DMS153 (cell line): ENCODE measurements around the gene WLS.
"Not testable (repeated sequence)": the region's sequence is repeated elsewhere in the genome, so short reads cannot be mapped to it uniquely, and the experiment has no call there.

Experiments used
- DNase-seq: peaks from one replicate; lab custom pipeline; 2025; lab: John Stamatoyannopoulos, UW

Gene WLS

DNA sequence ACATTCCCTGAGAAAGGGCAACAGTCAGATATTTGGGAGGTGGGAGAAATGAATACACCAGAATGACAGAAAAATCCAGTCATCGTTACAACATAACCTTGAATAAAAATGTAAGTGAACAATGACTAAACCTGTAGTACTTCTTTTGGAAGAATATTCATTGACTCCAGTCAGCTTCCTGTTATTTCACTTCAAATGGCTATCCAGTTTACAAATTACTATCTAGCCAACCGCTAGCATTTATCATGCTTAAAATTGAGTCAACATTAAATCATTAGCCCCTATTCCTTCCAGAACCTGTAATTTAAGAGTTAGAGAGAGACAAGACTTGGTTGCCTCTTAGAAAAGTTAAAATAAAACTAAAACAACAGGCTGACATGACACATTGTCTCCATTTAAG lies 33.6 kb downstream of the WLS start:
- DNase-seq, result no peak

DNA sequence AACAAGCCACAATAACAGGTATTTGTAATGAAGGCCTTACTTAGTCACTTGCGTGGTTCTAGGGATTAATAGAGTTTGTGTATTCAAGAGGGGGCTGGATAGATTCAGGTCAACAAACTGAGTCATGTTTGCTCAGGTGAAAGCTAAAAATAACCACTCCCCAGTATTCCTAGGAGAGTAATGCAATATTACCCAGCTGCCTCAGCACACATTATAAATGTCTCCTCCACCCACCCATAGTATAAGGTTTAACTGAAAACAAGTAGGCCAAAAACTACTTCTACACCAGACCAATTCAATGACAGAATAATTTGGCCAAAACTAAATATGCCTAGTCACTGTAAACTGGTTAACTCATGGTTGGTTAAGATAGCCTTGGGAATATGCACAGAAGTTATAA lies 34.4 kb downstream of the WLS start:
- peak; percentile 85 for DNase-seq

DNA sequence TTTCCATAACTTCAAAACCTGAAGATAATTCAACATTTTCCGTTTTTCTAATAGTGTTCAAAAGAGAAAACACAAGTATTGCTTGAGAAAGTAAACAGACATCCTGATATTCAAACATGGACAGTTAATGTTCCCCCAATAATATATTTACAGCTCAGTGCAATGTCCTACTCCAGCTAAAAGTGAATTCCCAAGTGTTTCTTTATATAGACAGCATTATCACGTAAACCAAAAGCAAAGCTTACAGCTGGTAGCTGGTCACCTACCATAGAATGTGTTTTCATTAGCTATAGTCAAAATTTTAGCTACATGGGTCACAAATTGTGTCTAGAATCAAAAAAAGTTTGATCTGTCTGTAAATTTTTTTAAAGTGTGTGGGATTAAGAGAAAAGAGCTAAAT lies 34.9 kb downstream of the WLS start:
- no peak for DNase-seq

DNA sequence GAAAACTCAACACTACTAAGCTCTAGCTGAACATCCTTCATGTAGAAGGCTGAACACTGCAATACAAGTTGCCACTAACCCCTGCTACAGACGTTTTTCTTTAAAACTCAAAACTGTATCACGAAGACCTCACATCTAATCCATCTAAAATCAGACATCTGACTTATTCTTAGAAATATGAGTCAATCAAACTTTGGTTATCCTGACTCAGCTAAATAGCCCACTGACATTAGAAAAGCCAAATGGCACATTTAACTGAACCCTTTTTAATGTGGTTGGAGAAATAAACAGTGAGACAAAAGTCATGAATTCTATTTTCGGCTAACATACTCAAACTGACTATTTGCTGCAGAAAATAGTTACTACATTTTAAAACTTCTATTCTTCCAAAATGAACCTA lies 35.6 kb downstream of the WLS start:
- DNase-seq, result no peak

DNA sequence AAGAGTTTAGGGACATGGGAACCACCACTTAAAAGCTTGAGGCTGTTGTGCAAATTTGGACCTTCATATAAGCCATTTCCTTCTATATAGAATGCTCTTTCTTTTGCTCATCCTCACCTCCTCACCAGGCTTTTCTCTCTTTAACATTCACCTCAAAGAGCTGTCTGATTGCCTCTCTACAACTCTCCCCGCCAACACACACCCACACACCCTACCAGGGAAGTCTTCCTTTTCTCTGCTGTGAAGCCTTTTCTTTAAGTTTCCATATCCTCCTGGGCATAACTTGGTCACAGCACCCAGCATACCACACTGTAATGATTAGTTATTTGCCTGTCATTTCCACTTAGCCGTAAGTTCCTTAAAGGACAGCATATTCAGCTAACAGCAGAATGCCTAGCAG lies 40.6 kb downstream of the WLS start:
- no peak for DNase-seq

DNA sequence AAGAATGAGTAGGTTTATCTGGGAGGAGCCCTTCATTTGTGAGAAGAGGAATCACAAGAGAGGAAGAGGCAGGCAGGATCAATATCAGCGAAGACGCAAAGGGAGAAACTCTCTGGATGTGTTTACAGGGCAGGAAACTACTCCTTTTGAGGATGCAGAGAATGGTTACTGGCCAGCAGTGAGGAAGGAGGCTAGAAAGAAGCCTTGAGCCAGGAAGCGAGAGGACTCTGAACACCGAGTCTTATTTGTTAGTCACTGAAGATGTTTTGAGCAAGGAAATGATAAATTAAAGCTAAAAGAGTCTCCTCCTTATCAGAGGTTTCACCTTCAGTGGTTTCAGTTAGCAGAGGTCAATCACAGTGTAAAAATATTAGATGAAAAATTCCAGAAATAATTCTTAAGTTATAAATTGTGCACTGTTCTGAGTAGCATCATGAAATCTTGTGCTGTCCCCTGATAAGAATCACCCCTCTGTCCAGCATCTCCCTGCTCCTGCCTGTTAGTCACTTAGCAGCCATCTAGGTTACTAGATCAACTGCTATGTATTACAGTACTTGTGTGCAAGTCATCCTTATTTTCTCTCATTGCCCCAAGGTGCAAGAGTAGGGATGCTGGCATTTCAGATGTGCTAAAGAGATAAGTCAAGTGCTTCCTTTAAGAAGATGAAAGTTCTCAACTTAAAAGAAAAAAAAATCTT lies 43.5 kb downstream of the WLS start:
- no peak for DNase-seq

DNA sequence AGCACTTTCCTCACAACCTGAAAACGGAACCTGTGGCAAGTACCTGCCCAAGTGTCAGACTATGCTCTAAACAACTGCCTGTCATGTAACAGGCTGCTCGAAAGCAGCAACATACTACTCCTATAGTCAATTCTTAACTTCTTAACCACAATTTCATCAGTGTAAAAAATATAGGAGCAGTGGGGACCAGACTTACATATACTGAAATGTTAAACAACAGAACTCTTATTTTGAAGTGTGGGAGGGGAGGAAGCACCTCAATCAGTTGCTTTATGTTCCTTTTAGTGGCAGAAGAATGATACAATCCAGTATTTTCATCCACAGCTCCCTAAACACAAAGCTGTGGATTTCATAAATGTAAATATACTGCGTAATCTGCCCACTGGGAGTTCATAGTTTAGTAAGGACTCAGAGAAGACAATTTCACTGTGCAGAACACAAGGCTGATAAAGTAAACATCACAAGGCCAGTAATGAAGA lies 44.2 kb downstream of the WLS start:
- no peak for DNase-seq

DNA sequence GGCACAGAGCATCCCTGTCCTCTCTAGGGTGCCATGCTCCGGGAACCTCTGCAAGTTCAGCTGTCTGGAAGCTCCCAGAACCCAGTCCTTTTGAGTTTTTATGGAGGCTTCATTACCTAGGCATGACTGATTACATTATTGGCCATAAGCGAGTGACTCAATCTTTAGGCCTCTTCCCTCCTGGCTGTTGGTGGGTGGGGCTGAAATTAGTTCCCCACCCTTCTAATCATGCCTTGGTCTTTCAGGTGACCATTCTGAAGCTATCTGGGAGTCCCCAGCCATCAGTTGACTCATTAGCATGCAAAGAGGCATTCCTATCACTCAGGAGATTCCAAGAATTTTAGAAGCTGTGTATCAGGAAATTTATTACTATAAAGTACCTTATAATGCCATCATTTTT lies 46.6 kb downstream of the WLS start:
- no peak for DNase-seq

DNA sequence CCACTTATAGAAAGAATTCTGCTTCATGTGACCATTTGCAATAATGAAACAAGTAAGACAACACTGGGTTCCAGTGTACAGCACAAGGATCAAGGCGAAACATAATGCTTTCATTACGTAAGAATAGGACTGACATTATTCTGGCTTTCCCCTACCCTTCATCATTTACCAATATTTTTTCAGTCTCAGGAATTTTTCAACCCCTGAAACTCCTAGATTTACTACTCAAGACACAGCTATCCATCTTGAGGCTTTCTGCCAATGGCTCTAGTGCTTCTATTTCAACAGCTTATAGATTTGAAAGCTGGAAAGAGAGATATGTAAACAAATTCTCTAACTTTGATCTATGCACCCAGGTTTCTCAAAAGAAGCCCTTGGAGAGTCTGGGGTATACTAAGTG lies 48.4 kb downstream of the WLS start:
- DNase-seq, result no peak

DNA sequence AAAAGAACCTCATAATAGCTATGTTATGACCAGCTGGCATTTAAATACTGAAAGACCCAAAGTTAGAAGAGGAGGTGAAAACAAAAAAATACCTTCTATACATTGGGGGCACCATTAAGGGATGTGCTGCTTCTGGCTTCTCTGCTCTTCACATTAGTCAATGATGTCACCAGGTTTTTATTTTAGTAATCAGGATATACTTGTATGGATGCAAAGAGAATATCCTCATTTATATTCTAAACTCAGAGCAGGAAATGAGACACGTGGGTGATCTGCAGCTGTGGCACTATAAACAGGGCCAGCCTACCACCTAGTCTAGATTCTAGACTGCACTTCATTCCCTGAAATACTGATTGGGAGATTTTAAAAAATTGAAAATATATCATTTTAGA lies 51.2 kb downstream of the WLS start:
- DNase-seq, result no peak

DNA sequence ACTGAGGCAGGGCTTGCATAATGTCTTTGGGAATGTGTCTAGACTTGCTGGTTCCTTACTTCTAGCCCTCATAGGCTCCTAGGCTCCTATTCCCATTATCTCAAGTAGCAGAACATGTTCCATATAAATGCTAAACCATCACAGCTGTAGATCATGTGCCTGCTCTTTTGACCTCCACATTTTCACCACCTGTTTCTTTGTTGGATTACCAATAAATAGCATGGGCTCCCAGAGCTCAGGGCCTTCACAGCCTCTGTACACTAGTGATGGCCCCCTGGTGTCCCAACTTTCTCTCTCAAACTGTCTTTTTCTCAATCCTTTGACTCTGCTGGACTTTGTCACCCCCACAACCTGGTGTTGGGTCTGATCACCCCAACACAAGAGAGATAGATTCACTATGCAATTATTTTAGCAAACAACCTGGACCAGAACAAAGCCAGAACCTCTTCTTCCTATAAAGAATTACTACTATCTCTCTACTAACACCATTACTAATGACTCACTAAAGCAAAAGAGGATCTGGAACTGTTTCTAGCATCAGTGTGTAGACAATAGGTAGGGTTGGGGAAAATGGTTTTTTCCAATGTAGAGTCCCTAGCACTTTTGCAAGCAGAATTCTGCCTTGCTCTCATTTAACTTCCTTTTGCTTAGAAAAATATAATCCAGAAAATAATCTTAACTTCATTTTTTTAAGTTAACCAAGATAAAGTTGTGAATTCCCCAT lies 51.7 kb downstream of the WLS start:
- no peak for DNase-seq

DNA sequence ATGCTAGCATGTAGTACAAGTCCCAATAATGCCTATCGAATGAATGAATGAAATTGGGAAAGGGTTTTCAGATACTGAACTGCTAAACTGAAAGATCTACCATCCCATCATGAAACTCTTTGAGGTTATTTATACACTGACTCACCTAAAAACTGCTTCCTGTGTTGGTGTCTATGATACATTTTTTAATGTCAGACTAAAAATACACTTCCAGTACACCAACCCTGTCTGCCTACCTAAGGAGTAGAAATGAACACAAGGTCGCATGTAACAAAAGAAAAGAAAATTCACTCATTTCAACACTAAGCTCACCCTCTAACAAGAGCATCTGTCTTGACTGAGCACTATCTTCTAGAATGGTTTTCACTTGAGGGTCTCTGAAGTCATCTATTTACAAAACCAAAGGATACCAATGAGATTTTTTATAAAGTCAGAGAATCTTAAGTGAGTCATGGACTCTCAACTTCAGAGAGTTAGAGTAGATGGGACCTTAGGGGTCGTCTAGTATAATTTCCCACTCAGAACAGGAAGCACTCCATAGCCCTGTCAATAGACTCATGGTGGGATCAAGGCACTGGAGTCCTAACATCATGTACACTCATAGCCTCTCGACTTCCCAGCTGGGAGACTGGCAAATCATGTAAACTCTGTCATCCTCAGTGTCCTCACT lies 53.4 kb downstream of the WLS start:
- DNase-seq, result no peak

DNA sequence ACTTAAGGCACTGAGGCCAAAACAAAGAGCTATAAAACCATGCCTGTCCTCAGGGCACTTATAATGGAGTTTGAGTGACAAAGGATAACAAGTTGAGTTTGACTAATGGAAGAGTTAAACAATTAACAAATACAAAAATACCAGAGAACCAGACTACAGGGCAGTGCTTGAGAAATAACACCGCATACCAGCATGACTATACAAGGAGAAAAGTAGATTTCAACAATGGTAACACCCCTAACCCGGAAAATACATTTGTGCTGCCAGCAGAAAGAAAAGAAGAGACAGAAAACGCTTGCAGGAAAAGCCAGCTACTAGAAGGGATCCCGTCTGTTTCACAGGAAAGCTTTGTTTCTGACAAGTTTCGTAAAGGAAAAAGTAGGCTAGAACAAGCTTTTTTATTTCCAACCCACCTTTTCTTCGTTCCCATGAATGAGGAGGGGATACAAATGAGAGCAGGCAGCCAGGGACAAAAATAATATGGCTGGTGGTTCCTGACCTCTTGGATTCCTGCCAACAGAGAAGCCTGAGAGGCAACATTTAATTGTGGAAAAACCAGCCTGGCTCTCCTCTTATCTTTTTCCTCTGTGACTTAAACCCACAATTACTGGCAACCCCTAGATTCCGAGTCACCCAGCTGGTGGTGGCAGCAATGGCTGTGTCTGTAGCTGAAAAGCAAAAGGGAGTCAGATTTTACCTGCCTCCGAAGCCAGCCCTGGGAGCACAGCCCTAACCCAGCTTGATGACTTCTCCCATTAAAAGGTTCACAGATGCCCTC lies 56.5 kb downstream of the WLS start:
- DNase-seq, result peak; percentile 62

DNA sequence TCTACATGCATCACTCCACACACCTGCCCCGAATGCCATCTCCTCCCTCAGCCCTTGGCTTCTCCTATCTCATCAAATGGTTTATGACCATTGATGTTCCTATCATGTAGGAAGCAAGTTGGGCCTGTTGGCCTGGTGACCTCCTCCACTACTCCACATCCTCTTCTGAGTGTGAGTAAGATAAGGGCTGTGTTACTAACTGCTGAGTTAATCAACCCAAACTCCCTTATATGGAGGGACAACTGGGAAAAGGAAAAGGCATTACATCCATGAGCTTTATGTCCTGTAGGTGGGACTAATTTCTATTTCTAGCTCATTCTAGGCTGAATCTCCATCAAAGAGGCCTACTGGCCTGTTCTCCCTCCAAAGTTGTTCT lies 57.6 kb downstream of the WLS start:
- DNase-seq, result no peak

DNA sequence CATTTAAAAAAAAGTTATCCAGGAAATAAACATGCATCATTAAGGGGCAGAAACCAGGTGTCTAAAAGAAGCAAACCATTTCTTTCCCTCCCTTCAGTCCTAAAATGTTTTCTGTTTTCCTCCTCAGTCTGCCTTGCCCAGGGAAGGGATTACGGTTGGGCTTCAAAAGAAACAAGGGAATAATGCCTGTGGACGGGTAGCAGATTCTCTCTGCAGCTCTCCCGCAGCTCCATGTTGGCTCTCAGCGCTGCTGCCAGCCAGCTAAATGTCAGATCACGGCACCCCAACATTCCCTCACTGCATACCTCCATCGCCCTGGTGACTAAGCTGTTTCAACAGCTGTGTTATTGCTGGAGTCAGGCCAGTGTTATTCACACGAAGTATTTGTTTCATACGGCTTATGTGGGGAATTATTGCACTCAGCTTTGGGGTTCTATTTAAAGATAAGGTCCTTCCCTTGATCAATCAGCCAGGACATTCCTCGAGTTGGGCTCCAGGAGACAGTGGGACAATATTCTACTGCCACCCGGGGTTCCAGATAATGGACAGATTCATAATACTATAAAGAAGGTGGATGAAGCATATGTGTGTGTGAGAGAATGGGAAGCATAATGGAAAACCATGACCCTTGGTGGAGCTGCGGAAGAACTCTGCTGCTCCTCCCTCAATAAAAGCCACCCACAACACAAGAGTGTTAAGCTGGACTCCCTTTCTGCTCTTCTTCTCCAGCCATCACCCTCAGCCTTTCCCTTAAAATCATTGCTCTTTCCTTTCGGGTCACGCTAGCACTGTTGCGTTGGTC lies 58.2 kb downstream of the WLS start:
- DNase-seq, result no peak

DNA sequence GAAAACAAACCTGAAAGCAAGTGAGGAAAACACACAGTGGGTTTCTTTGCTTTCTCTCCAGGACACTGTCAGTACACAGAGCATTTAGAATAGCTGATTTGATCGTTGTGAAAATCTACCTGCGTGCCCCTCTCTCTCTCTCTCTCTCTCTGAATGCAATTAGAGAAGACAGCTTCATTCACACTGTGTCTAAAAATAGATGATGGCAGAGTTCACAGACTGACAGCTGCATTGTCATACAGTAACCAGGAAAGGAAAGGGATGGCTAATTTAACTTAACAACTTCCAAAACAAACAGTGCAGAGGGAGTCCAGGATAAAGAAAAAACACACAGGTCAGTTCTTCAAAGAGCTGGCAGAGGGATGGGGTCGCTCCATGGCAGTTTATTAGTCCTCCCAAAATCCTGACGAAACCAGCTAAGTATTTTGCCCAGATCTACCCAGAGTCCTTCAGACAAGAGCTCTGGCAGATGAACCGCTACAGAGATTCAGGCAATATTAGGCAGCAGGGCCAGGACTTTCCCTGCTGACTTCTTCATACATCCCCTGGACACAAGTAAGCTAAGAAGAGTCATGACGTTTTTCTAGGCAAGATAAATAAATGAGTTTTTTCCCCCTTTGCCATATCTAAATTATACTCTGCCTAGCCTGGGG lies 58.9 kb downstream of the WLS start:
- DNase-seq, result peak; percentile 27

DNA sequence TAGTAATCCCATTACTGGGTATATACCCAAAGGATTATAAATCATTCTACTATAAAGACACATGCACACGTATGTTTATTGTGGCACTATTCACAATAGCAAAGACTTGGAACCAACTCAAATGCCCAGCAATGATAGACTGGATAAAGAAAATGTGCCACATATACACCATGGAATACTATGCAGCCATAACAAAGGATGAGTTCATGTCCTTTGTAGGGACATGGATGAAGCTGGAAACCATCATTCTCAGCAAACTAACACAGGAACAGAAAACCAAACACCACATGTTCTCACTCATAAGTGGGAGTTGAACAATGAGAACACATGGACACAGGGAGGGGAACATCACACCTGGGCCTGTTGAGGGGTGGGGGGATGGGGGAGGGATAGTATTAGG lies 60.5 kb downstream of the WLS start:
- not testable (repeated sequence) for DNase-seq

DNA sequence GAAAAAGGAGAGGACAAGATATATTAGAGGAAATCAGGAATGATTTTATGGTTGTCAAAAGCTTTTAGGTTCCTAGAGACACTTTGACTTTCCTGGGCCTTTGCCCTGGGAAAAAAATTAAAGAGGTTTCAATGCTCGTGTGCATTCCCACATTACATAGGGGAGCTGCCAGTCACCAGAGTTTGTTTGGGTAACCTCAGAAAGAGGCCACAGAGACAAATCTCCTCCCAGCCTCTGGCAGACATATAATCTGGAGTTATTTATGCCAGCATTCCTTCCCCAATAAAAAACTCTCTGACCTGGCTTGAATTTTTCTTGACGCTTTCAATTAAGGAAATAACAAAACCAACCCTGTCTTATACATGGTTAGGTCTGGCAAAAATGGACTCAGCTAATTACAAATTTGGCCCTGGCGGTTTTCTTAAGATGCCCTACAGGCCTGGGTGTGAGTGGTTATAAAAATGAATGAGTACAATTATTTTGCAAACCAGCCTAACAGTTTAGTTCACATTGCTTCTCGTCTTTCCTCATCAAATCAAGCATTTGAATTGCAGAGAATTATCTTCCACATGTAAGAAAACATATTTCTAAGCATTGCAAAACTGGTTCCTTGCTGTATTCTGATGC lies 63.7 kb downstream of the WLS start:
- DNase-seq, result no peak

DNA sequence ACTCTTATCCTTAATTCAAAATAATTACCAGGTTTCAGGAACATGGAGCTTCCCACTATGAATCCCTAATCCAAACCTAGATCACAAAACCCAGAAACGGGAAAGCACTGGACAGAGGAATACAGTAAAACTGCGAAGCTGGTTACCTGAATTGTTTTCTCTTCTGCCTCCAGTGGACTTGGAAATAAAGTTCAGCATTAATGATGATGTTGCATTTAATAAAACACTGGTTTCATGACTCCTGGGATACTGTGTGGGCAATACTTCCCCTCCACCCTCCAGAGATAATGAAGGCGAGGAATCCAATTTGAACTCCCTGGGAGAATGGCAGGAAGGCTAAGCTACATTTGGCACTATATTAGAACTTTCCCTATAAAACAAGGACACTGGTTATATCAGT lies 65.1 kb downstream of the WLS start:
- DNase-seq, result no peak

DNA sequence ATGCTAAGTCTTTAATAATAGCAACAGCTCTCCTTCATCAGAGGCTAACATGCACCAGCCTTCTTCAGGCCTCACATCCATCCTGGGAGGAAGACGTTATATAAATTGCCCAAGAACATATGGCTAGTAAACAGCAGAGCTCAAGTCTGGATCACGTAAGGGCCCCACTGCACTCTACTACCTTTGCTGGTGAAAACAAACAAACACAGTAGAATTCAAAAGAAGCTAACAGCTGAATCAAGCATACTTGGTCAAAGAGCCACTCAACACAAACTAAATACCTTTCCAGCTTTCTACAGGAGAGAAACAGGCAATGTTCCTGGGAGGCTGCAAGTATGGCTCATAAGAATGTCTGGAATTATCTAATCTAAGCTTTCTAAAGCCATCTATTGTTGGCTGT lies 66.0 kb downstream of the WLS start:
- no peak for DNase-seq

DNA sequence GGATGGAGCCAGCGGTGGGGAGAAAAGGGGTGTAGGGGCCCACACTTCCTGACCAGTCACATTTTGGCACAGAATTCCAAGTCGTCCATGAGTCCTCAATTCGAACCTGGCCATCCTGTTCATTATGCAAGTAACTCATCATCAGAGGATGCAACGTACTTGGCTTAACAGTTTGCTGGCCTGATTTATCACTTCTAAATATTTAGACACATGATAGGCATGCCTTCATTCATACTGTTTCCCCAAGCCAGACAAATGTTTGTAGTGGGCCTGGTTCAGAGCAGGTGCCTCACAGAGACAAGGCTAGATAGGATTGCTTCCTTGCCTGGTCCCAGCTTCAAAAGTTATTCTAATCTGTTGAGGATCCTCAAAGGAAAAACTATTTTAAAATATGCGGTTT lies 66.7 kb downstream of the WLS start:
- DNase-seq, result no peak
